Fibroblast of pulmonary artery (primary cell): Measurements from ENCODE around the gene TCHH.

ENCODE experiments used
- DNase-seq: peaks from one replicate; pipeline ENCODE4 v3.0.0-alpha.2; 2010; ENCODE audit warnings: low read depth
- H3K4me3 ChIP-seq: replicated peaks from 2 replicates; pipeline ENCODE4 v1.5.1; 2011; ENCODE audit warnings: low read depth, mild to moderate bottlenecking, control low read depth, low read length, moderate library complexity
- CTCF ChIP-seq: IDR thresholded peaks from 2 replicates; pipeline ENCODE4 v1.5.1; 2011; ENCODE audit warnings: mild to moderate bottlenecking, control low read depth, low read length, inconsistent platforms; ENCODE audit errors: missing control alignments

TCHH gene

DNA sequence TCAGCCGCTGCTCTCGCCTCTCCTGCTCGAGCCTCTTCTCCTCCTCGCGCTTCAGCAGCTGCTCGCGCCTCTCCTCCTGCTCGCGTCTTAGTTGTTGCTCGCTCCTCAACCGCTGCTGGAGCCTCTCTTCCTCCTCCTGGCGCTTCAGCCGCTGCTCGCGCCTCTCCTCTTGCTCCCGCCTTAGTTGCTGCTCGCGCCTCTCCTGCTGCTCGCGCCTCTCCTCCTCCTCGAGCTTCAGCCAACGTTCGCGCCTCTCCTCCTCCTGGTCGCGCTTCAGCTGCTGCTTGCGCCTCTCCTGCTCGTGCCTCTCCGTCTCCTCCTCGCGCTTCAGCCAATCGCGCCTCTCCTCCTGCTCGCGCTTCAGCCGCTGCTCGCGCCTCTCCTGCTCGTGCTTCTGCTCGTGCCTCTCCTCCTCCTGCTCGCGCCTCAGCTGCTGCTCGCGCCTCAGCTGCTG lies 3.7 kb downstream of the TCHH start:
- DNase-seq = peak; percentile 38
- peak overlapping the region; percentile 50 for H3K4me3 ChIP-seq
- TF ChIP-seq CTCF = no peak

- no peak for TF ChIP-seq CTCF
- H3K4me3 ChIP-seq = peak overlapping the region; percentile 50
- peak; percentile 48 for DNase-seq
Observed at GRCh38 chr1:152110860-152111514, 4.3 kb downstream of the TCHH start.

DNA sequence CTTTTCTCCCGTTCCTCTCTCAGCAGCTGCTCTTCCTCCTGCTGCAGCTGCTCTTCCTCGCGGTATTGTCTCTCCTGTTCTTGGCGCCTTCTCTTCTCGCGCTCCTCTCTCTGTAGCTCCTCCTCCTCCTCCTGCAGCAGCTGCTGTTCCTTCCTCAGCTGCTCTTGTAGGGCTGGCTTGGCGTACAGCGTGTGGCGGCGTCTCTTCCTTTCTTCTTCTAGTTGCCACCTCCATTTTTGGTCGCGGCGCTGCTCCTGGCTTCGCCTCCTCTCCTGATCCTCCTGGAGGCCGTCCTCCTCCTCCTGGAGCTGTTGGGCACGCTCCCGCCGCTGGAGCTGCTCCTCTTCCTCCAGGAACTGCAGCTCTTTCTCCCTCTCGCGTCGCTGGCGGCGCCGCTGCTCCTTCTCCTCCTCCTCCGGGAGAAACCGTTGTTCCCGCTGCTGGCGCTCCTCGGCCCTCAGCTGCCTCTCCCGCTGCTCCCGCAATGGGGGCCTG lies 4.8 kb downstream of the TCHH start:
- no peak for TF ChIP-seq CTCF
- peak overlapping the region; percentile 50 for H3K4me3 ChIP-seq
- DNase-seq = peak; percentile 53

- TF ChIP-seq CTCF = no peak
- peak; percentile 1 for DNase-seq
- peak overlapping the region; percentile 50 for H3K4me3 ChIP-seq
Observed at GRCh38 chr1:152109998-152110294, 5.3 kb downstream of the TCHH start.

- peak overlapping the region; percentile 50 for H3K4me3 ChIP-seq
- no peak for TF ChIP-seq CTCF
- DNase-seq = peak; percentile 8
Observed at GRCh38 chr1:152109231-152109997, 5.8 kb downstream of the TCHH start.

DNA sequence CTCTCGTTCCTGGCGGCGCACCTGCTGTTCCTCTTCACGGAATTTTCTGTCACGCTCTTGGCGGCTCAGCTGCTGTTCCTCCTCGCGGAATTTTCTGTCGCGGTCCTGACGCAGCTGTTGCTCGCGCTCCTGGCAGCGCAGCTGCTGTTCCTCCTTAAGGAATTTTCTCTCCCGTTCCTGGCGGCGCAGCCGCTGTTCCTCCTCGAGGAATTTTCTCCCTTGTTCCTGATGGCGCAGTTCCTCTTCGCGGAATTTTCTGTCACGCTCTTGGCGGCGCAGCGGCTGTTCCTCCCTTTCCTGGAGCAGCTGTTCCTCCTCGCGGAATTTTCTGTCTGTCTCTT lies 6.4 kb downstream of the TCHH start:
- DNase-seq = no peak
- H3K4me3 ChIP-seq = no peak overlapping the region

More for the DNA sequence above, 6.4 kb downstream of the TCHH start:
- TF ChIP-seq CTCF = no peak
